Middle frontal gyrus (tissue), 1 donor: ENCODE measurements around the gene NT5C1B.
"Not testable (repeated sequence)": the region's sequence is repeated elsewhere in the genome, so short reads cannot be mapped to it uniquely, and the experiment has no call there.

Experiments used
- DNase-seq: peaks from one replicate; pipeline ENCODE4 v3.0.0-alpha.2; 2015; ENCODE audit warnings: low spot score; ENCODE audit errors: extremely low spot score

NT5C1B gene

DNA sequence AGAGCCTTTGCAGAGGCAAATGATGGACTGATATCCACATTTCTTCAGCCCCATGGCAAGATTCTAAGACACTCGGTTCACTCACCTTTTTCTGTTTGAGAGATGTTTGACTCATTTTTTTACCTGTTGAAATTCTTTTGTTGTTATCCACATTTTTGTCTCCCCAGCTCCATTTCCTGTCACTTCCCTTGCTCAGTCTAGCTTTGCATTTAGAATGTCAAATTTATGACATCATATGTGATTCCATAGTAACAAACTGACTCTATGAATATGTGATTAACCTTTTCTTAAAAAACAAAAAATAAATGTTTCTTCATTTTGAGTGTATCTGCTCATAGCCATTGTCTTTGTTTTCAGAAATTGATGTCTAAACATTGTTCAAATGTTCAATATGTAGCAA lies at the start of gene NT5C1B:
Gene NT5C1B, minus strand, starts transcription at position 216 of the 400 bp plus-strand sequence. Its CDS starts 101 bp downstream, at position 115.
- no peak for DNase-seq

DNA sequence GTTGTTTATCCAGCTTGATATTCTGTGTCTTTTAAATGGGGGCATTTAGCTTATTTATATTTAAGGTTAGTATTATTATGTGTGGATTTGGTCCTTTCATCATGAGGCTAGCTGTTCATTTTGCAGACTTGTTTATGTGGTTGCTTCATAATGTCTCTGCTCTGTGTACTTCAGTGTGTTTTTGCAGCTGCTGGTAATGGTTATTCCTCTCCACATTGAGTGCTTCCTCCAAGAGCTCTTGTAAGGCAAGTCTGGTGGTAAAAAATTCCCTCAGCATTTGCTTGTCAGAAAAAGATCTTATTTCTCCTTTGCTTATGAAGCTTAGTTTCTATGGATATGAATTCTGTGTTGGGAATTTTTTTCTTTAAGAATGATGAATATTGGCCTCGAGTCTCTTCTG lies 47.8 kb upstream of the NT5C1B start:
- DNase-seq, result no peak

DNA sequence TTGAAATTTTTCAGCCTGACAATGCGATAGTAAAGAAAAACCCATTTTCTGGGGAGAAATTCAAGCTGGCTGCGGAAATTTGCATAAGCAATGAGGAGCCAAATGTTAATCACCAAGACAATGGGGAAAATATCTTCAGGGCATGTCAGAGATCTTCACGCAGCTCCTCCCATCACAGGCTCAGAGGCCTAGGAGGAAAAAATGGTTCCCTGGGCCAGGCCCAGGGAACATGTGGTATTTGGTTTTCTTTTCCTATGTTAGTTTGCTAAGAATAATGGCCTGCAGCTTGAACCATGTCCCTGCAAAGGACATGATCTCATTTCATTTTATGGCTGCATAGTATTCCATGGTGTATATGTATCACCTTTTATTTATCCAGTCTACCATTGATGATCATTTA lies 43.3 kb upstream of the NT5C1B start:
- DNase-seq, result not testable (repeated sequence)

DNA sequence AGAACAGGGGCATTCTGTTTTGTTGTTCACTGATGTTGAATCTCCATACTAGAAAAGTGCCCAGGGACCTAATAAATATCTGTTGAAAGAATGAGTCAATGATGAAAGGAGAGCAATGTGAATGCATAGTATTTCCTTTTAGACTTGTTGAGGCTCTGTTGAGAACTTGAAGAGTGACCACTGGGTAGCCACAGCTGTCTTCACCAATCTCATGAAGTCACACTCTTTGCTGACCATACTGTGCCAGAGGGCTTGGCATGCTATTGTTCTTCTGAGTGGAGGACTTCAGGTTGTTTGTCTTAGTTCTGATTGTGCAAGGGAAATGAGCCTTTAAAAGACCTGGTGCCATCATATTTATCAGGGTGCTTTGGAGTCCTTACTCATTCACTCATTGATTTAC lies 41.6 kb upstream of the NT5C1B start:
- no peak for DNase-seq

DNA sequence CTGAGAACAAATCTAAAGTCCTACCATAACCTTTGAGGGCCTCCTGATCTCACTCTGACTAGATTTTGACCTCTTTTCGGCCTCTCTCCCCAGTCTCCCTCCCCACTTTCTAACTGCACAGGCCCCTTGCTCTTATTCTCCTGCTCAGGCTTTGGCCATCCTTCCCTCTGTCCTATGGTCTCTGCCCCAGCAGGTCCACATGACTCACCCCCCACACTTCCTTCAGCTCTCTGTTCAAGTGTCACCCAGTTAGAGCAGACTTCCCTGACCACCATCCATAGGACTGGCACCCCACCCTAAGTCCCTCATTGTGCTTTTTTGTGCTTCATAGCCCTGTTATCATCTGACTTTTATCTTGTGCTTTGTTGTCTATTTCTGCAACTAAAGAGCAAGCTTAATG lies 41.2 kb upstream of the NT5C1B start:
- no peak for DNase-seq

DNA sequence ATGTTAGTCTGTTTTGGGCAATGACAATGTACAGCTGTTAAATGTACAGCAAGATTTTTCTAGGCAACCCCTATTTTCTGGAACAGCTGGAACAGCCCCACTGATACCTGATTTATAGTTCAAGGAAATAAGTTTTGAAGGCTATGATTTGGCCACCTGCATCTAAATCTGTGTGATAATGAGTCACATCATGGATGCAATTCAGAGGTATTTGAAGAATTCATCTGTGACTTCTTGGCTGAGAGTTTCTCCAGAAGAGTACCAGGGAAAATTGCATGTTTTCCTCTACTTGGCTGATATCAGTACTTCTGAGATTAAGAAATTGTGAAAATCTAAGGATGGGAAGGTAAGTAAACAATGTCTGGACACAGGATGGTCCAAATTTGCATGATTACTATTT lies 40.7 kb upstream of the NT5C1B start:
- no peak for DNase-seq

DNA sequence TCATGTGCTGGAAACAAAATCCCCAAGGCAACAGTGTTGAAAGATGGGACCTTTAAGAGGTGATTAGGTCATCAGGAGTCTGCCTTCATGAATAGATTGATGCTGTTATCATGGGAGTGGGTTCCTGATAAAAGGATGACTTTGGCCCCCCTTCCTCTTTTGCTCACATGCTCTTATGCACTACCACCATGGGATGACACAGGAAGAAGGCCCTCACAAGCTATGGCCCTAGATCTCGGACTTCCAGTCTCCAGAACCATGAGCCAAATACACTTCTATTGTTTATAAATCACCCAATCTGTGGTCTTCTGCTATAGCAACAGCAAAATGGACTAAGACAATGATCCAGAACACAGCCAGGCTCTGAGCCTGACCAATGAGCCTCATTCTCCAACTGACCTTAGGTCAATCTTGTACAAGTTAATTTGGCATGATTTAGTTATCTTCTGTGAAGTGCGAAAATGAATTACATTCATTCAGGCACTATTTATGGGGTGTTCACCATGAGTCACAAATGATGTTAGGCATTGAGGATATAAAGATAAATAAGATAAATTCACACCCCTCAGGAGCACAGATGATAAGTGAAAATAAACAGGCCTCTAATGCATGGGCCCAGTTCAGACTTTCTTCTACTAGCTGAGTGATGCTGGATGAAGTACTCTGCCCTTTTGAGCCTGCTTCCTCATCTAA lies 37.7 kb upstream of the NT5C1B start:
- no peak for DNase-seq

DNA sequence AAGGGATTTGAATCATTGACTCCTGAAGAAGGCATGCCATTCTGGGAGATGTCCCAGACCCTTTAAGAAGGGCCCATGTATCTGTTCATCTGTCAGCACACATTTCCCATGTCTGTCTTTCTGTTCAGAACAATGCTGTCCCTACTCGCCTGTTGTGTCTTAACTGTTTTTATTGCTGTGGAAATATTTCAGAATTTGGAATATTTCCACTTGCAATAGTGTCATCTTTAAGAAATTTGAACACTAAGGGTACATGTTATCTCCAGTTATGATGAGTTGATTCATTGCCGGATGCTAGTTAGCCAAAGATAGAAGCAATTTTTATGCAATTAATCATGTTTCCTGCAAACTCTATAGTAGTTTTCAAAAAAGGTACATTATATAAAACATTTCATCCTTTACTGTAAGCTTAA lies 36.9 kb upstream of the NT5C1B start:
- DNase-seq, result no peak

DNA sequence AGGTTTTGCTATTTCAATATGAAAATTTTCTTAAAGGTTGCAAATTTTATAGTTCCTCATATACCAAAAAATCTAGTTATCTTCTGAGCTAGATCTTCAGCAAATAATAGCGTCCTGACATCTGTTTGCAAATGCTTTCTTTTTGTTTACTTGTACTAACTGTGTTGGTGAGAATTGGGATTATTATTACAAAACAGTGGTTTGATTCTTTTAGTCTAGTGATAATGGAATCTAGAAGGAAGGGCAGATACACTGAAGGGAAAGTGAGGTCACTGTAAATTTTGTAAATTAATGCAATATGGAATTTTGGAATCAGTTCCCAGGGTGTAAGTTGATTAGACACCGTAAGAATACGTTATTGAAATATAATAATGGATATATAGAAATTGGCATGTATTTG lies 36.2 kb upstream of the NT5C1B start:
- no peak for DNase-seq

DNA sequence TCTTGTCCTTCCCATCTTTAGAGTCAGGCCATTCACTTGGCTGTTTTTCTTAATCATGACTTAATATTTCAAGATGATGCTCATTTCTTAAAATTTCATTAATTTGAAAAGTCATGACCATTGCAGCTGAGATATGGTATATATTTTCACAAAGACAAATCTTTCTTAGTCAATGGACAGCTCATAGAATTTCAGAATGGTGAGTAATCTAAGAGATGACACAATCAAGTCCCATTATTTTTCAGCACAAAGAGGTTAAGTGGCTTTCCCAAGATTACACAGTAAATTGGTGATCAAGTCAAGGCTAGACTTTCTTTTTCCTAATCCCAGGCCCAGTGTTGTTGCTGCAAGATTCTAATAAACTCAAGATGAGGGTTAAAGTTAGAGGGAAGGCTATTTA lies 34.4 kb upstream of the NT5C1B start:
- no peak for DNase-seq

DNA sequence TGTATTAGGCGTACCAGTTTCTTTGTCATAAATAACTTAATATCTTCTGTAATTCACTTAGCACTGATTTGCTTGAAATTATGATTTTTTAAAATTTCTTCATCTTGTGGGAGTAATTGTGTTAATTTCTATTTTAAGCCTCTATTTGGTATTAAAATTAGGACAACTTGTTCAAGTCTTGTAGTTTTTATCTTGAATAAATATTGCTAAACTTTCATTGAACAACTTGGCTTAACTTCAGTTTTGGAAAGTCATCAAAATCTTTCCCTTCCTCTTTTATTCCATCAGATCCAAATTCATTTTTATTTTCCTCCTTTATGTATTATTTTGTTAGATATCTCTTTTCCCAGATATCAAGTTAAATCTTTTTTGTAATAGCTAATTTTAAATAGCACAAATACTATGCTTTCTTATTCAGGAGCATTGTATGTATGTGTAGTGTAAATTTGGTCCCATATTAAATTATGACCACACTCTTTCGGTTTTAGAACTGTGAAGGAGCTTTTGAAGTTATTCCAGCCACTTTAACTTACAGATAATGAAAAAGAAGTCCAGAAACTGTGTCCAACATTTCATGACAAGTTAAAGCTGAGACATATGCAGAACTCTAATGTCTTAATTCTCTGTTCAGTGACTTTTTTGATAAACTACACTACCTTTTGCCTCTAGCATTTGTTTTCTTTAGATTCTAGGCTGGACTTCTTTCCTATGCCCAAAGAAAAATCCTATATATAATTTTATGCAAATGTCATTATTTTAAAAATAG lies 31.7 kb upstream of the NT5C1B start:
- DNase-seq, result no peak

DNA sequence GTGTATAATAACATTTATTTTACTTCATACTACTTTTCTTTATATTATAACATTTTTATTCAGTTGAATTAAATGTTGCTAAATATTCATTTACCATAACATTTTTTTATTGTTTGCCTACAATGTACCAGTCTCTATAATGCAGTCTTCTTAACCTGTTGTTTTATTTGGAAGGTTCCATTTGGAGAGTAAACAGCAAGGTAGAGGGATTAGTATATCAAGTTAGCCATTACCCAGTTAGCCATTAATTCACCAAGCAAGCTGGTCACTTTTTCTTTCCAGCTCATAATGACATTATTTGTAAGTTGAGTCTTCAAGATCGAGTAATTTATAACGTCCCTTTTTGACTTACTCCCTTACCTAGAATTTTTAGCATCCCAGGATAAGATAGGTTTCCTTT lies 29.7 kb upstream of the NT5C1B start:
- DNase-seq, result no peak

DNA sequence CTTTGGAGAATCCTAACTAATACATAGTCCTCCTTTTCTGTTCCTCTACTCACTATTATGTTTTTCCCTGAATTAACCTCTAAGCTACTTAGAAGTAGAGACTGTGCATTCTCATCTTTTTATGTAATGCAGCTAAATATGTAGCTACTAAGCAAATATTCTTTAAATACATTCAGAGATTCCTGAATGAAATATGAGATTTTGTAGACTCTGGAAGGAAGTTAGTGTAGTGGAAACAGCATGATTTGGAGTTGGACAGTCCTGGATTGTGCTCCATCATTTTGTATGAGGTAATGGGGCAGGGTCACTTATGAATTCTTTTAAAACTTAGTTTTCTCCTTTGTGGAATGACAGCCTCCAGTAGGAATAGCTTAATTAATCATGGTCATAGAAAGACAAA lies 24.7 kb upstream of the NT5C1B start:
- DNase-seq, result no peak

DNA sequence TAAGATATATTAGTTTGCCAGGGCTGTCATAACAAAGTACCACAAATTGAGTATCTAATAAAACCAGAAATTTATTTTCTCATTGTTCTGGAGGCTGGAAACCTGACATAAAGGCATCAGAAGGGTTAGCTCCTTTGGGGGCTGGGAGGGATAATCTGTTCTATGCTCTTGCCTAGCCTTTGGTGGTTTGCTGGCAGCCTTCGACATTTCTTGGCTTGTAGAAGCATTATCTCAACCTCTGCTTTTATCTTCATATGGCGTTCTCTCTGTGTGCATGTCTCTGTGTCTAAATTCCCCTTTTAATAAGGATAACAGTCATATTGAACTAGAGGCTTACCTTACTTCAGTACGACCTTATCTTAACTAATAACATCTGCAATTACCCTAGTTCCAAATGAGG lies 22.8 kb upstream of the NT5C1B start:
- DNase-seq, result no peak

DNA sequence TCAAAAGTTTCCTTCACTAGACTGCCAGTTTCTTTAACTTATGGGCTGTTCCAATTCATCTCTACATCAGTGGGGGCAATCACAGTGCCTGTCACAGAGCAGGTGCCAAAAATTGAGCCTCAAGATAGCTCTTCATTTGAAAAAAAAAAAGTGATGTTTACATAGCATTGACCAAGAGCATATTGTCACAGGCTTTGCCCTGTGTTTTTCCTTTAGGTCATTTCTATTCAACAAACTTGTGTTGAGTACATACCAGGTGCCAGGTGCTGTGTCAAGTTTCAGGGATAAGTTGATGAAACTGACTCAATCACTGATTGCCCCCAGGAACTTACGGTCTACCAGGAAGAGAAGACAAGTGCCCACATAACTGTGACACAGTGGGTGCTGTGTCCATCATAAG lies 22.2 kb upstream of the NT5C1B start:
- DNase-seq, result no peak

DNA sequence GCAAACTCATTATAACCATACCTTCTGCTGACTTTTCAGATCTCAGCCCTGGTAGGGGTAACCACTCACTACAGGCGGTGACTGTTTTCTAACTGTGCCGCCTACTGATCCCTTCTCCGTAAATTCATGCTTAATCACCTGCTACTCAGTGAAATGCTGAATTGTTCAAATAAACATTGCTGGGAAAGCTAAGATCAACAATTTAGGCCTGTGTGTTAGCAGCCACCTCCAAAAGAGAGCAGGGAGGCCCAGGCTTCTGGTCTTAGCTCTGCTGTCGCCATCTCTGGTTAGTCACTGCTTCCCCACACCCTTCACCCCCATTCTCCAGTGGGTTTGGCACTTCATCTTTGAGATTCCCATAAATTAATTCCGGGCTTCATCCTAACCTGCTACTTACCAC lies 21.8 kb upstream of the NT5C1B start:
- no peak for DNase-seq

DNA sequence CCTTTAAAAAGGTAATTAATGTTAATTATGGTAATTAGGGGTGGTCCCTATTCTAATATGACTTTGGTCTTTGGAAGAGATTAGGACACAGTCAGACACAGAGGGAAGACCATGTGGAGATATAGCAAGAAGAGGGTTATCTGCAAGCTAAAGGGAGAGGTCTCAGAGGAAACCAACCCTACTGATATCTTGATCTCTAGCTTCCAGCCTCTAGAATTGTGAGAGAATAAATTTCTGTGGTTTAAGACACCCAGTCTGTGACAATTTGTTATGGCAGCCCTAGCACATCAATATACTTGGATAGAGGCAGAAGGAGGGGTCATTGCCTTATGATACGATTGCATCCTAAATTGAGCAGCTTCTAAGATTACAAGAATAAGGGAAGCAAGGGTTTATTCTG lies 21.3 kb upstream of the NT5C1B start:
- no peak for DNase-seq

DNA sequence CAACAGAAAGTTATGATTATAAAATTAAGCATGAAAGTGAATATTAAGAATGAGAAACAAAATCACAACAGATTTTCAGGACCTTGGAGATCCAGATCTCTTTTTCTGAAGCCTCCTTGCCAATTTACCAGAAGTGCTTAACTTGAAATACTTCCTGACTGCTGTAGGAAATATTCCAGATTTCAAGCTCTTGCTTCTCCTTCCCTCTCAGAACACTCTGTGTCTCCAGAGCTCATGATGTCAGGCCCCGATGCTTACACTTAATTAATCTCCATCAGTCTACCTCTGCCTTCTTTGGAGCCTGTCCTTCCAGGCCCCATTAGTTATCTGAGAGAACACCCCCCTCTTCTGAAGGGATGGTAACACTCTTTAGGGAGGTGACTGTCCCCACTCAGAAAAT lies 20.7 kb upstream of the NT5C1B start:
- DNase-seq, result no peak

DNA sequence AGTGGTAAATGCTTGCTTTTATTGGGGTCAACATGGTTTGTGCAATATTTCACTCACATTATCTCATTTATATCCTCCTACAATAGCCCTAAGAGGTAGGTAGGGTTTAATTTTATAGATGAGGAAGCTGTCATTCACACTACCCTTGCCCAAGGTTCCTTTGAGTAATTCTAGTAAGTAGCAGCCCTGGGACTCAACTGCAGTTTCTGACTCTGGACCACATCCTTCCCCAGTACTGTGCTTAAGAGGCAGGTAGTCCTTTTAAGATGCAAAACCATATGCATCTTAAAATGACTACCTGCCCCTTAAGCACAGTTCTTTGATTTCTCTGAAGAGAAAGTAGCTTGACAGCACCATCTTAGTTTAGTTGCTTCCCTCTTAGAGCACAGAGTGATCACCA lies 15.7 kb upstream of the NT5C1B start:
- DNase-seq, result no peak

DNA sequence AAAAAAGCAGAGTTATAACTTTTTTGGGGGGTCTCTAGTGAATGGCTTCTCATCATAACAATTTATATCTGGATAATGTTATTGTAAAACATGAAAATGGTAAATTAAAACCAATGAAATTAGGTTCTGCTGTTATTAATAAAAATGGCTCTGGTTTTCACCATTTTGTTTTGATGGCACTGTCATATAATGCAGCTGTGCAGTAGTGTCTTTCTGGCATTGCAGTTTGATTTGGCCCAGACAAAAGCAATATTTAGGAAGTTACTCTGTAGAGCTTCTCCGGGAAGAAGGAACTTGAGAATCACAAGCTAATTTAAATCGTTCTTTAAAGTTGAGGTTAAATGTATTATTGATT lies 15.1 kb upstream of the NT5C1B start:
- DNase-seq, result no peak

DNA sequence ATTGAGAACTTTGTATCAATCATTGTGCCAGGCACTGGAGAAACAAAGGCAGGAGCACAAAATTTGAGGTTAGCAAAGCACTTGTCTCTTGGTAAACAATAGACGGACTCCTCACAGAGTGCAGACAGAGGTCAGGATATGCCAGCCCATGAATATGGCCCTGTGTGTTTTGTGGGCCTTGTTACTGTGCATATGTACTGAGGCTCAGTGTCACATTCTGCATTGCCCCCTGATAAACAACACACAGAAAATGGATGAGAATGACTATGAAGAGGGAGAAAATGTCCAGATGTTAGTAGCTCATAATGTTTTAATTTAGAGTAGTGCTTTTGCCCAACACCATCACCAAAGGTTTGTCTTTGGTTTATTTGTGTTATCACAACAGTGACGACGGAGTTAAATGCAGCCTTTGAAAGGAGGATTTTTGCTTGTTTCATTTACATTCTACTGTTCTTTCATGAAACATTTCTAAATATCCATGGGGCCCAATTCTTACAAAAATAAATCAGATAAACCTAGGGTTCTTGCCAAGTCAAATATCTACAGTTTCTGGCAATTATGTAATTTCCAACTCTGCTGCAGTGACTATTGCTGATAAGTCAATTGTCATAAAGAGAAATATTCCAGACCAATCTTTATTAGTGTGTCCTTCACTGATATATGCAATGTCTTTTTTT lies 14.6 kb upstream of the NT5C1B start:
- DNase-seq, result no peak

DNA sequence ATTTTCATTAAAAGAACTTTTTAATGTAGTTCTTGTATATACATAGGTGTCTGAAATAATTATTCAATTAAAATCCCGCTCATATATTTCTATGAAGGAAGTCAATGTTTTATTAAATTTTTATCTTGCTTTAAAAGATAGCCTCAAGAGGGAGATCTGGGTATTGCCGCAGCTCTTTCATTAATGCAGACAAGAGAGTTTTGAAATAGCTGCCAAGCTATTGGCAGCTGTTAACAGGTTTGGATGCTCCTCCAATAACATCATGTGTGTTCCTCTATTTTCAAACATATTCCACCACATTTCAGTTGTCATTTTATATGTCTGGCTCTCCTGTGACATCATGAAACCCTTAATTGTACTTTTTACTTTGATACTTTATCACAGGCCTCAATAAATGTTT lies 12.9 kb upstream of the NT5C1B start:
- no peak for DNase-seq

DNA sequence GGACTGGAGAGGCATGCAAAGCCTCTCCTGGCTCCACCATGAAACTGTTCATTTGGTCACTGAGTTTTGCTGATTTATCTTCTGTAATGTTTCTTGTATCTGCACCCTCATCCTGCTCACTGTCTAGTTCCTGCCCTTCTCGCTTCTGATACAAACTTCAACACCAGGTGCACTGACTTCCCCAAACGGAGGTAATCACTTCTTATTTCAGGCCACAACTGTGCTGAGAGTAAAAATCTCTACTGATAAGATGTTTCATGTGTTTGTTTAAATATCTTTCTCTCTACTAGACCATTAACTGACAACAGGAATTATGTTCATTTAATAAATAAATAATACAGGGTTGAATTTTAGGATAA lies 10.9 kb upstream of the NT5C1B start:
- DNase-seq, result no peak
